ENCODE data around the gene C11orf24.

- TF ChIP-seq USF1 (CRISPR knock-in tag; IDR thresholded peaks at IDR 0.05) = no peak
- TF ChIP-seq E2F5 (CRISPR knock-in tag; IDR thresholded peaks at IDR 0.05) = no peak
- no peak for TF ChIP-seq FOXJ3 (CRISPR knock-in tag; IDR thresholded peaks at IDR 0.05; ENCODE audit: borderline replicate concordance)
- TF ChIP-seq E2F1 (CRISPR knock-in tag; IDR thresholded peaks at IDR 0.05) = no peak
- TF ChIP-seq CTCF (IDR thresholded peaks at IDR 0.05) = no peak
- no peak for TF ChIP-seq RELA (CRISPR knock-in tag; IDR thresholded peaks at IDR 0.05; ENCODE audit: borderline replicate concordance)
- TF ChIP-seq MXD4 (CRISPR knock-in tag; IDR thresholded peaks at IDR 0.05; ENCODE audit: borderline replicate concordance) = no peak
- TF ChIP-seq STAT6 (CRISPR knock-in tag; conservative IDR thresholded peaks at IDR 0.05; ENCODE audit: low read depth) = no peak
- no peak for TF ChIP-seq SMAD3 (CRISPR knock-in tag; IDR thresholded peaks at IDR 0.05; ENCODE audit: borderline replicate concordance)
Observed at GRCh38 chr11:68215087-68215445, 56.7 kb downstream of the C11orf24 start.

All from WTC11 (cell line).